ENCODE measurements around the gene GAN. TPM values are rescaled to one million over a fixed set of nuclear protein-coding genes. Genes with fewer than 3 reads are reported as not detected.
"Not testable (repeated sequence)": the region's sequence is repeated elsewhere in the genome, so short reads cannot be mapped to it uniquely, and the experiment has no call there.

Gene GAN
- total RNA-seq, 1 donor from 2014 or later: 20.9 TPM

DNA sequence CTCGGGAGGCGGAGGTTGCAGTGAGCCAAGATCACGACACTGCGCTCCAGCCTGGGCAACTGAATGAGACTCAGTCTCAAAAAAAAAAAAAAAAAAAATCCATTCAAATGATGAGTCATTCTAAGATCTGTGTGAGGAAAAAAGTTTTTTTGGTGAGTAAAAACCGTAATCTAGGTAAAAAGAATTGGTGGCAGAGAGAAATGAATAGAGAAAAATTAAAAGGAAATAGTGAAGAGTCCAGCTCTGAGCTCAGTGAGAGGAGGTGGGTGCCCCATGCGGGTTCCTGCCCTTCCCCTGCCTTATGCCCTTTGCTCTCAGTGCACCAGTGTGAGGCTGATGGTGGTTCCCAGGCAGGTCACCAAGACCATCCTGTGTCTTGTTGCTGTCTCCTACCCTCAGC is 20.9 kb downstream of the GAN start:
- Histone ChIP-seq H3K4me1 (ENCODE audit: insufficient read depth, low read length) (peaks cover 3% of the 10 kb centered on the region), H3K4me3 (ENCODE audit: insufficient read depth, low read depth, low read length) (no peak overlapping the region), H4K20me1 (ENCODE audit: insufficient read depth, low read length) (peaks cover 62% of the 10 kb centered on the region), H2AFZ (ENCODE audit: low read depth, low read length) (no peak overlapping the region), H3K9ac (ENCODE audit: low read length) (no peak overlapping the region), H3K79me2 (ENCODE audit: insufficient read depth, low read length) (peaks cover 15% of the 10 kb centered on the region), H3K9me3 (ENCODE audit: insufficient read depth, low read depth, low read length) (no peaks in the 10 kb centered on the region), H3K36me3 (ENCODE audit: insufficient read depth, low read length) (no peaks in the 10 kb centered on the region), H3K27me3 (ENCODE audit: insufficient read depth, low read length) (no peaks in the 10 kb centered on the region), H3K4me2 (ENCODE audit: low read length) (no peak overlapping the region), H3K27ac (ENCODE audit: low read depth, low read length) (no peak overlapping the region)
- FAIRE-seq (no peak), DNase-seq (ENCODE audit: low read depth) (no peak)
- Mint-ChIP-seq H3K27ac (ENCODE audit: unreplicated experiment) (no peak overlapping the region), H3K27me3 (ENCODE audit: low read depth, unreplicated experiment) (no peaks in the 10 kb centered on the region), H3K4me1 (ENCODE audit: low read depth, unreplicated experiment) (no peaks in the 10 kb centered on the region), H3K36me3 (ENCODE audit: low read depth, unreplicated experiment) (peaks cover 13% of the 10 kb centered on the region), H3K4me3 (ENCODE audit: unreplicated experiment) (no peak overlapping the region), H3K9me3 (ENCODE audit: unreplicated experiment) (peaks cover 2% of the 10 kb centered on the region)
- TF ChIP-seq EZH2 (IDR thresholded peaks at IDR 0.05; ENCODE audit: insufficient read depth, low read length): no peak
- TF ChIP-seq, protein P1, sequence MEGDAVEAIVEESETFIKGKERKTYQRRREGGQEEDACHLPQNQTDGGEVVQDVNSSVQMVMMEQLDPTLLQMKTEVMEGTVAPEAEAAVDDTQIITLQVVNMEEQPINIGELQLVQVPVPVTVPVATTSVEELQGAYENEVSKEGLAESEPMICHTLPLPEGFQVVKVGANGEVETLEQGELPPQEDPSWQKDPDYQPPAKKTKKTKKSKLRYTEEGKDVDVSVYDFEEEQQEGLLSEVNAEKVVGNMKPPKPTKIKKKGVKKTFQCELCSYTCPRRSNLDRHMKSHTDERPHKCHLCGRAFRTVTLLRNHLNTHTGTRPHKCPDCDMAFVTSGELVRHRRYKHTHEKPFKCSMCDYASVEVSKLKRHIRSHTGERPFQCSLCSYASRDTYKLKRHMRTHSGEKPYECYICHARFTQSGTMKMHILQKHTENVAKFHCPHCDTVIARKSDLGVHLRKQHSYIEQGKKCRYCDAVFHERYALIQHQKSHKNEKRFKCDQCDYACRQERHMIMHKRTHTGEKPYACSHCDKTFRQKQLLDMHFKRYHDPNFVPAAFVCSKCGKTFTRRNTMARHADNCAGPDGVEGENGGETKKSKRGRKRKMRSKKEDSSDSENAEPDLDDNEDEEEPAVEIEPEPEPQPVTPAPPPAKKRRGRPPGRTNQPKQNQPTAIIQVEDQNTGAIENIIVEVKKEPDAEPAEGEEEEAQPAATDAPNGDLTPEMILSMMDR (IDR thresholded peaks at IDR 0.05; ENCODE audit: insufficient read depth, low read depth, low read length): no peak

DNA sequence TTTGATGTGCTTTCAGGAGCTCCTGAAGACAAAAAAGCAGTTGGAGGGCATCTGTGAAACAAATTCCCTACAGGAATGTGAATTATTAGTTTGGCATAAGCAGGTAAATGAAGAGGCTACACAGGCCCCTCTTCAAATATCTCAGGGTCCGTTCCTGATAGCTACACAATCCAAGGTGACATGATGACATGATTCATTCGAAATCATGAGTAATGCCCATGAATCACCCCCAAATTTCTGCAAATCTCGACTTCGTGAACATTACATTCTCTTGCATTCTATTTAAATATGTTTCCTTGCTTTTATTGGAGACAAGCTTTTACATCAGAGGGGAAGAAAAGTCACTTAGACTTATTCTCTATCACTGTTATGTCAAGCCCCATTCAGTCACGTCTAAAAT is 22.3 kb downstream of the GAN start:
- Histone ChIP-seq H3K9ac (ENCODE audit: low read length) (no peak overlapping the region), H3K9me3 (ENCODE audit: insufficient read depth, low read depth, low read length) (no peaks in the 10 kb centered on the region), H3K4me3 (ENCODE audit: insufficient read depth, low read depth, low read length) (no peak overlapping the region), H3K27ac (ENCODE audit: low read depth, low read length) (no peak overlapping the region), H3K4me1 (ENCODE audit: insufficient read depth, low read length) (peaks cover 3% of the 10 kb centered on the region), H3K79me2 (ENCODE audit: insufficient read depth, low read length) (peaks cover 15% of the 10 kb centered on the region), H4K20me1 (ENCODE audit: insufficient read depth, low read length) (peaks cover 56% of the 10 kb centered on the region), H3K4me2 (ENCODE audit: low read length) (no peak overlapping the region), H3K27me3 (ENCODE audit: insufficient read depth, low read length) (no peaks in the 10 kb centered on the region), H2AFZ (ENCODE audit: low read depth, low read length) (no peak overlapping the region), H3K36me3 (ENCODE audit: insufficient read depth, low read length) (no peaks in the 10 kb centered on the region)
- Mint-ChIP-seq H3K36me3 (ENCODE audit: low read depth, unreplicated experiment) (peaks cover 17% of the 10 kb centered on the region), H3K9me3 (ENCODE audit: unreplicated experiment) (peaks cover 2% of the 10 kb centered on the region), H3K27ac (ENCODE audit: unreplicated experiment) (no peak overlapping the region), H3K4me1 (ENCODE audit: low read depth, unreplicated experiment) (no peaks in the 10 kb centered on the region), H3K4me3 (ENCODE audit: unreplicated experiment) (no peak overlapping the region), H3K27me3 (ENCODE audit: low read depth, unreplicated experiment) (no peaks in the 10 kb centered on the region)
- FAIRE-seq (no peak), DNase-seq (ENCODE audit: low read depth) (no peak)
- TF ChIP-seq EZH2 (IDR thresholded peaks at IDR 0.05; ENCODE audit: insufficient read depth, low read length): no peak
- TF ChIP-seq, protein P1 (IDR thresholded peaks at IDR 0.05; ENCODE audit: insufficient read depth, low read depth, low read length): no peak

DNA sequence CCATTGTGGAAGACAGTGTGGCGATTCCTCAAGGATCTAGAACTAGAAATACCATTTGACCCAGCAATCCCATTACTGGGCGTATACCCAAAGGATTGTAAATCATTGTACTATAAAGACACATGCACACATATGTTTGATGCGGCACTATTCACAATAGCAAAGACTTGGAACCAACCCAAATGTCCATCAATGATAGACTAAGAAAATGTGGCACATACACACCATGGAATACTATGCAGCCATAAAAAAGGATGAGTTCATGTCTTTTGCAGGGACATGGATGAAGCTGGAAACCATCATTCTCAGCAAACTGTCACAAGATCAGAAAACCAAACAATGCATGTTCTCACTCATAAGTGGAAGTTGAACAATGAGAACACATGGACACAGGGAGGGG is 30.4 kb downstream of the GAN start:
- not testable (repeated sequence) for DNase-seq (ENCODE audit: low read depth); H3K27ac Mint-ChIP-seq (ENCODE audit: unreplicated experiment); H3K27me3 ChIP-seq (ENCODE audit: insufficient read depth, low read length); H3K36me3 ChIP-seq (ENCODE audit: insufficient read depth, low read length); H3K27ac ChIP-seq (ENCODE audit: low read depth, low read length); H3K4me3 ChIP-seq (ENCODE audit: insufficient read depth, low read depth, low read length); H4K20me1 ChIP-seq (ENCODE audit: insufficient read depth, low read length); H3K4me1 Mint-ChIP-seq (ENCODE audit: low read depth, unreplicated experiment); H3K4me2 ChIP-seq (ENCODE audit: low read length); H3K4me1 ChIP-seq (ENCODE audit: insufficient read depth, low read length); H2AFZ ChIP-seq (ENCODE audit: low read depth, low read length); H3K79me2 ChIP-seq (ENCODE audit: insufficient read depth, low read length); FAIRE-seq; H3K27me3 Mint-ChIP-seq (ENCODE audit: low read depth, unreplicated experiment); H3K4me3 Mint-ChIP-seq (ENCODE audit: unreplicated experiment); H3K9ac ChIP-seq (ENCODE audit: low read length)
- H3K9me3 ChIP-seq (ENCODE audit: insufficient read depth, low read depth, low read length): peaks cover 12% of the 10 kb centered on the region
- H3K9me3 Mint-ChIP-seq (ENCODE audit: unreplicated experiment): peaks cover 35% of the 10 kb centered on the region
- peaks cover 15% of the 10 kb centered on the region for H3K36me3 Mint-ChIP-seq (ENCODE audit: low read depth, unreplicated experiment)

All from astrocyte (in vitro differentiated cells and primary cell).